Choroid plexus epithelial cell (primary cell): ENCODE data around the gene RHEB.
"Not testable (repeated sequence)": the region's sequence is repeated elsewhere in the genome, so short reads cannot be mapped to it uniquely, and the experiment has no call there.

Experiments
- DNase-seq: peaks from one replicate; pipeline ENCODE4 v3.0.0-alpha.2; 2010; ENCODE audit warnings: low read depth
- H3K4me3 ChIP-seq: 2 replicates; pipeline ENCODE4 v1.5.1; 2011; ENCODE audit warnings: low read depth, mild to moderate bottlenecking, control low read depth, low read length, moderate library complexity
- CTCF ChIP-seq: conservative IDR thresholded peaks from 2 replicates; pipeline ENCODE4 v1.5.1; 2011; ENCODE audit warnings: low read depth, mild to moderate bottlenecking, control low read depth, inconsistent platforms, low read length, moderate library complexity

The RHEB gene

DNA sequence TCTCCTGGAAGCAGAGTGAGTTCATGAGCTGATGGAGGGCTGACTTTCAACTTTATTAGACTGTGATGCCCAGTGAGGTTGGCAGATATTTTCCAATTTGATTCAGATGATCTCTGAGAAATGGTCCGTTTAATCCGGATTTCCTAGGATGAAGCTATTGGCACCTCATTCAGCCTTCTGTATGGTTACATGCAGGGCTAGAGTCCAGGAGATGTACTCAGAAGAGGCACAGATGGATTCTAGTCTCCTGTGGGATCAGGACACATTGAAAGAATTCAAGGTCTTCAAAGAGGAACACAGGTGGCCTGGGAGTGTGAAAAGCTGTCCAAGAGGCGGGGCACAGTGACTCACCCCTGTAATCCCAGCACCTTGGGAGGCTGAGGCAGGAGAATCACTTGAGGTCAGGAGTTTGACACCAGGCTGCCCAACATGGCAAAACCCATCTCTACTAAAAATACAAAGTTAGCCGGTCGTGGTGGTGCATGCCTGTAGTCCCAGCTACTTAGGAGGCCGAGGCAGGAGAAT is 23.0 kb upstream of the RHEB start:
- no peak for TF ChIP-seq CTCF

DNA sequence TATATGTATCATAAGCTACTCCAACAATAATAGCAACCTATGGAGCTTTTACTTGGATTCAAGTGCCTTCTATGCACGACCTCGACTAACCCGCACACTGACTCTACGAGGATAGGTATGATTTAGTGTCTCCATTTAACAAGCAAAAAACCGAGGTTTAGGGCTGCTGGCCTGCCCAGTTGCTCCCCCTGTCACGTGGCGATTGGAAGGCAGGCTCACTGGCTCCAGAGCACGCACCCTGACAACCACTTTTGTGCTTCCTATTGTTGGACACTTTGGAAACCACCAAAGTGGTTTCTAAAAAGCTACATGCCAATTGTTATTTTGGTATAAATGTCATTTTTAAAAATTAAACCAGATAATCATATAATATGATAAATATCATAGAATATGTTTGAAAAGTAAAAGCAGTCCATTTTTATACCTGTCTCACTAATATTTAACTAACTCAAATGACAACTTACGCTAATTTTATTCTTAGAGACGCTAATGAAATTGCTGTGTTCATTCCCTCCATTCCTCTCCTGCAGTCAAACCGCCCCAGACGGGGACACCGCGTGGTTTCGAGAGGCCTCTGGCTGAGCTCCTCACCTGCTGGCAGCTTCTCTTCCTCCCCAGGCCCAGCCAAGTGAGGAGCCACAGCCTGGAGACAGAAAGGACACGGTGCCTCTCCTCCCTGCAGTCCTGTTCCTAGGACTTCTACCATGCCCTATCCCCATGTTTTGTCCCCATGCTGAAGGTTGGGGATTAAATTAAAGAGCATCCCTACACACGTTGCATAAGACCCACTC is 22.2 kb upstream of the RHEB start:
- H3K4me3 ChIP-seq = no peak overlapping the region
- no peak for TF ChIP-seq CTCF
- no peak for DNase-seq

More for the DNA sequence above, 23.0 kb upstream of the RHEB start:
- H3K4me3 ChIP-seq = no peak overlapping the region
- DNase-seq = no peak

DNA sequence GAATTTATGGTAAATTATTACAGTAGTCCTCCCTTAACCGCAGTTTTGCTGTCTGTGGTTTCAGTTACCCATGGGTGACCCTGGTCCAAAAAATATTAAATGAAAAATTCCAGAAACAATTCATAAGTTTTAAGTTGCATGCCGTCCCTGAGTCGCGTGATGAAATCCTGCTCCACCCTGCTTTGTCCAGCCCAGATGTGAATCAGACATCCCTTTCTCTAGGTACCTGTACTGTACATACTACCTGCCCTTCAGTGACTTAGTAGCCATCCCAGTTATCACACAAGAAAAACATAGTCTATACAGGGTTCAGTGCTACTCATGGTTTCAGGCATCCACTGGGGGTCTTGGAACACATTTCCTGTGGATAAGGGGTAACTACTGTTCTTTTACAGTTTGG is 20.5 kb upstream of the RHEB start:
- H3K4me3 ChIP-seq = no peak overlapping the region
- TF ChIP-seq CTCF = no peak
- DNase-seq = no peak

DNA sequence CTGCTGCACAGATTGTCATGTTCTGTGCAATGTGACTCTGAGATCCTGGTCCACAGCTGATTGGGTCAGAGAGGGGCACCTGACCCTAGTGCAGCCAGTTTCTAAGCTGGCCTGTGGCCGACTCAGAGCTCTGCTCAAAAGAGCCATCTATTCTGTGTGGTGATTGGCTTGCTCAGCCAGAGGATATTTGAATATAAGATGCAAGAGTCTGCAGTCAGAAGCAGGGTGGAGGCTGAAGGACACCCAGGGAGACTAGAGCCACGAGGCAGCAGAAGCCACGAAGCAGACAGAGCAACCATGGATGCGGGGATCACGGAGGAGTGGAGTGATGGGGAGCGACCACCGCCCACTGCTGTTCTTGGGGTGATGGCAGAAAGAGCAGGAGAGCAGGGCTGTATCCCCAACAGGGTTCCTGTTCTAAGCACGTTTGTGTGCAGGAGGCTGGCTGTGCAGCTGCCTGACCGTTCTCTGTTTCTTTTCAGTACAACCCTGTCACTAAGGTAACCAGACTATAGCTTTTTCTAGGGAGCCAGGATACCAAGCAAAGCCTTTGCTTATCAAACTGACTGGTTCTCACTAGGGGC is 19.5 kb upstream of the RHEB start:
- DNase-seq = peak; percentile 56
- no peak for TF ChIP-seq CTCF
- H3K4me3 ChIP-seq = no peak overlapping the region

DNA sequence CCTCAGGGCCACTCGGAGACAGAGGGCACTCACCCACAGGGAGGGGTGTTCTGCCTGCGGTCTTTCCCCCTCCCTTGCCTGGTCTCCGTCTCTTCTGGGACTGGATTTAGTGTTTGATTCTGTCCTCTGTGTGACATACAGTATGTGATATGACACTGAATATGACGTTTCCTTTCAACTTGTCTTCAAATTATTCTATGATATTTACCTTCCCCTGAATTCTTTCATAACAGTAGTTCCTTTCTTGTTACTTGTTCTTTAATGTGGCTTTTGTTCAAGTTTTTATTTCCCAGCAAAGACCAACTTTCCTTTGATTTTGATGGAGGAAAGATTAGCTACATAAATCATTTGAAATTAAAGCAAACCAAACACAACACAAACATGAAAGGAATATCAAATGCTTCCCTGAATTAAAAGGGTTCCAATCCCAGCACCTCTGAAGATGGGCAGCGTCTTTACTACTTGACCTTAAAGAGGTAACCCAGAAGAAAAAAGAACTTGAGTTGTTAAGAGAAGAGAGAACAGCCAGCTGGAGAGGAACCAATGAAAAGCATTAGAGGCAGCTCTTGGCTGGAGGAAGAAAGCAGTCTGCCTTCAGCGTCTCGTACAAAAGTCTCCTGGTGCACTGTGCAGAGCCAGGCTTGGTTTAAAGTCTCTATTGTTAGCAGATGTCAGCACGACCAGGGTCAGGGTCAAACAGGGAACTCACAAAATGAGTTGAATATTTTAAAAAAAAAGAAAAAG is 18.3 kb upstream of the RHEB start:
- no peak overlapping the region for H3K4me3 ChIP-seq
- peak; percentile 48 for DNase-seq
- no peak for TF ChIP-seq CTCF

DNA sequence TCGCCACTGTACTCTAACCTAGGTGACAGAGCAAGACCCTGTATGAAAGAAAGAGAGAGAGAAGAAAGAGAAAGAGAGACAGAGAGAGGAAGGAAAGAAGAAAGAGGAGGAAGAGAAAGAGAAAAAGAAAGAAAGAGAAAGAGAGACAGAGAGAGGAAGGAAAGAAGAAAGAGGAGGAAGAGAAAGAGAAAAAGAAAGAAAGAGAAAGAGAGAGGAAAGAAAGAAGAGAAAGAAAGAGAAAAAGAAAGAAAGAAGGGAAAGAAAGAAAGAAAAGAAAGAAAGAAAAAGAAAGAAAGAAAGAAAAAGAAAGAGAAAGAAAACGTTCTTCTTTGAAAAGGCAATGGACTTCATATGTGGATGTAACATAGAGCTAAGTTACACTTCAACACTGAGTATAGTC is 16.5 kb upstream of the RHEB start:
- H3K4me3 ChIP-seq, DNase-seq: not testable (repeated sequence)

- H3K4me3 ChIP-seq = no peak overlapping the region
- no peak for TF ChIP-seq CTCF
- DNase-seq = no peak
Measured at GRCh38 chr7:151529842-151530241, 10.1 kb upstream of the RHEB start.
